NCI-H82 (cell line): ENCODE data around the gene LARP1.

Experiments used
- DNase-seq: peaks from one replicate; lab custom pipeline; 2025; lab: John Stamatoyannopoulos, UW

The LARP1 gene

GRCh38 chr5:154858297-154858971, 103.3 kb downstream of the LARP1 start, which contains the start of gene CNOT8:
Gene CNOT8 (plus strand): TSS chr5:154858627. CDS start chr5:154863279, 4,652 bp downstream.
- peak; percentile 98 for DNase-seq

GRCh38 chr5:154858972-154859871, 104.0 kb downstream of the LARP1 start:
- no peak for DNase-seq

- DNase-seq, result no peak
These were observed 104.9 kb downstream of the LARP1 start for GRCh38 chr5:154860123-154860522.

GRCh38 chr5:154860765-154861164, 105.6 kb downstream of the LARP1 start:
- no peak for DNase-seq

GRCh38 chr5:154861946-154862345, 106.8 kb downstream of the LARP1 start:
- DNase-seq, result no peak

- DNase-seq, result no peak
These were observed 107.6 kb downstream of the LARP1 start for GRCh38 chr5:154862766-154863165.

- DNase-seq, result no peak
These were observed 108.3 kb downstream of the LARP1 start for GRCh38 chr5:154863291-154864080.

GRCh38 chr5:154865466-154866184, 110.4 kb downstream of the LARP1 start:
- DNase-seq, result no peak

GRCh38 chr5:154866841-154867240, 111.7 kb downstream of the LARP1 start:
- no peak for DNase-seq
